Hepatocyte (in vitro differentiated cells): ENCODE results near the gene DYRK1B. TPM values are rescaled to one million over a fixed set of nuclear protein-coding genes. Genes with fewer than 3 reads are reported as not detected.
A peak's percentile ranks its signal among the peaks of the same experiment; 100 is the strongest.

ENCODE experiments used
- DNase-seq: peaks from one replicate; pipeline ENCODE4 v3.0.0-alpha.2; 2016; ENCODE audit warnings: low spot score
- H2AFZ ChIP-seq: fragments of 200-600 bp; sonication (generic); 2 replicates; pipeline ENCODE4 v1.6.0; 2016; ENCODE audit warnings: antibody characterized with exemption, mild to moderate bottlenecking
- H3K27ac ChIP-seq: fragments of 200-600 bp; sonication (generic); 2 replicates; pipeline ENCODE4 v1.5.1; 2016; ENCODE audit warnings: mild to moderate bottlenecking
- H3K27me3 ChIP-seq: fragments of 200-600 bp; sonication (generic); 2 replicates; pipeline ENCODE4 v1.6.1; 2016
- H3K36me3 ChIP-seq: fragments of 200-600 bp; sonication (generic); replicated peaks from 2 replicates; pipeline ENCODE4 v1.5.1; 2016; ENCODE audit warnings: low read depth; ENCODE audit not compliant: insufficient read depth
- H3K4me1 ChIP-seq: fragments of 200-600 bp; sonication (generic); 2 replicates; pipeline ENCODE4 v1.5.1; 2016; ENCODE audit warnings: mild to moderate bottlenecking, moderate library complexity; ENCODE audit not compliant: insufficient read depth
- H3K4me2 ChIP-seq: fragments of 200-600 bp; sonication (generic); 2 replicates; pipeline ENCODE4 v1.6.0; 2016
- H3K4me3 ChIP-seq: fragments of 200-600 bp; sonication (generic); 2 replicates; pipeline ENCODE4 v1.5.1; 2016; ENCODE audit warnings: mild to moderate bottlenecking
- H3K79me2 ChIP-seq: fragments of 200-600 bp; sonication (generic); 2 replicates; pipeline ENCODE4 v1.6.0; 2017; ENCODE audit warnings: mild to moderate bottlenecking
- H3K9me2 ChIP-seq: fragments of 200-600 bp; sonication (generic); replicated peaks from 2 replicates; pipeline ENCODE4 v1.6.0; 2017; ENCODE audit warnings: mild to moderate bottlenecking; ENCODE audit not compliant: insufficient read depth
- H3K9me3 ChIP-seq: fragments of 200-600 bp; sonication (generic); 2 replicates; pipeline ENCODE4 v1.5.1; 2016; ENCODE audit warnings: low read depth, mild to moderate bottlenecking
- H4K20me1 ChIP-seq: fragments of 200-600 bp; sonication (generic); 2 replicates; pipeline ENCODE4 v1.6.0; 2016; ENCODE audit warnings: mild to moderate bottlenecking; ENCODE audit not compliant: insufficient read depth, poor library complexity, severe bottlenecking
- EZH2 ChIP-seq: fragments of 200-600 bp; sonication (generic); IDR thresholded peaks from 2 replicates; pipeline ENCODE4 v1.6.1; 2016; ENCODE audit warnings: antibody characterized with exemption, mild to moderate bottlenecking, borderline replicate concordance
- EZH2phosphoT487 ChIP-seq: fragments of 200-600 bp; sonication (generic); IDR thresholded peaks from one replicate; pipeline ENCODE4 v1.6.1; 2018; ENCODE audit warnings: antibody characterized with exemption, mild to moderate bottlenecking, low read depth, moderate library complexity; ENCODE audit not compliant: unreplicated experiment, severe bottlenecking
- WGBS: methylation state at CpG from one replicate; pipeline ENCODE4 v1.1.6; 2016; ENCODE audit warnings: low lambda C conversion rate; ENCODE audit errors: missing lambda C conversion rate; 5-methylcytosine and 5-hydroxymethylcytosine counted together
- polyA plus RNA-seq: library from polyadenylated mRNA; unstranded; fragments of >200 nt; fragmentation: Nextera tagmentation; extraction: Ambion mirVana; gene quantifications from 2 replicates; pipeline ENCODE4 v1.2.1, GENCODE V29; 2016
- total RNA-seq: library from RNA; depleted of rRNA; stranded (reverse); fragments of >200 nt; gene quantifications from 2 replicates; pipeline ENCODE4 v1.2.3, GENCODE V29; 2014
- TF ChIP-seq, protein P1 (sequence below): fragments of 200-600 bp; sonication (generic); IDR thresholded peaks from 2 replicates; pipeline ENCODE4 v1.5.1; 2016; ENCODE audit warnings: antibody characterized with exemption, mild to moderate bottlenecking; ENCODE audit not compliant: poor library complexity

DYRK1B gene
- total and polyA plus RNA-seq, 2 experiments from 2014 or later: 12.2 to 25.7 TPM

DNA sequence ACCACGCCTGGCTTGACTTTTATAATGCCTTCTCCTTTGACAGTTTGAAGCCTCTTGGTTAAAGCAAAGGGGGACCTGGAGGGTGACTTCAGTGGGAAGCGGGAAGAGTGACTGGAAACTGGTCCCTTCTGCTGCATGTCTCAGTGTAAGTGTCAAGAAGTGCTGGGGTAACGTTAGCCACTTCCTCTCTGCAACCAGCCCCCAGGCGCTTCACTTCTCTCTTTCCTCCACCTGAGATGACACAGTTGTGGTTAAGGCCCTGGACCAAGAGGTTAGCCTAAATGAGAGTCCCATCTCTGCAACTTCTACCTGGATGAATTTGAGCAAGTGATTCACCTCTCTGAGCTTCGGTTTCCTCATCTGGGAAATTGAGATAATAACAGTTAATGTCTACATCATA, 39.0 kb downstream of the DYRK1B start:
- DNase-seq: no peak
- Histone ChIP-seq H3K27me3 (peaks cover 17% of the 10 kb centered on the region), H3K27ac (no peak overlapping the region), H2AFZ (no peak overlapping the region), H3K79me2 (no peaks in the 10 kb centered on the region), H3K4me1 (no peaks in the 10 kb centered on the region), H4K20me1 (no peaks in the 10 kb centered on the region), H3K4me3 (no peak overlapping the region), H3K9me2 (no peaks in the 10 kb centered on the region), H3K36me3 (no peaks in the 10 kb centered on the region), H3K4me2 (no peak overlapping the region), H3K9me3 (no peaks in the 10 kb centered on the region)
- 79% methylated on average over 5 of the region's 5 CpGs for WGBS
- TF ChIP-seq EZH2 (no peak), EZH2phosphoT487 (no peak)
- TF ChIP-seq, protein P1, sequence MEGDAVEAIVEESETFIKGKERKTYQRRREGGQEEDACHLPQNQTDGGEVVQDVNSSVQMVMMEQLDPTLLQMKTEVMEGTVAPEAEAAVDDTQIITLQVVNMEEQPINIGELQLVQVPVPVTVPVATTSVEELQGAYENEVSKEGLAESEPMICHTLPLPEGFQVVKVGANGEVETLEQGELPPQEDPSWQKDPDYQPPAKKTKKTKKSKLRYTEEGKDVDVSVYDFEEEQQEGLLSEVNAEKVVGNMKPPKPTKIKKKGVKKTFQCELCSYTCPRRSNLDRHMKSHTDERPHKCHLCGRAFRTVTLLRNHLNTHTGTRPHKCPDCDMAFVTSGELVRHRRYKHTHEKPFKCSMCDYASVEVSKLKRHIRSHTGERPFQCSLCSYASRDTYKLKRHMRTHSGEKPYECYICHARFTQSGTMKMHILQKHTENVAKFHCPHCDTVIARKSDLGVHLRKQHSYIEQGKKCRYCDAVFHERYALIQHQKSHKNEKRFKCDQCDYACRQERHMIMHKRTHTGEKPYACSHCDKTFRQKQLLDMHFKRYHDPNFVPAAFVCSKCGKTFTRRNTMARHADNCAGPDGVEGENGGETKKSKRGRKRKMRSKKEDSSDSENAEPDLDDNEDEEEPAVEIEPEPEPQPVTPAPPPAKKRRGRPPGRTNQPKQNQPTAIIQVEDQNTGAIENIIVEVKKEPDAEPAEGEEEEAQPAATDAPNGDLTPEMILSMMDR: no peak

DNA sequence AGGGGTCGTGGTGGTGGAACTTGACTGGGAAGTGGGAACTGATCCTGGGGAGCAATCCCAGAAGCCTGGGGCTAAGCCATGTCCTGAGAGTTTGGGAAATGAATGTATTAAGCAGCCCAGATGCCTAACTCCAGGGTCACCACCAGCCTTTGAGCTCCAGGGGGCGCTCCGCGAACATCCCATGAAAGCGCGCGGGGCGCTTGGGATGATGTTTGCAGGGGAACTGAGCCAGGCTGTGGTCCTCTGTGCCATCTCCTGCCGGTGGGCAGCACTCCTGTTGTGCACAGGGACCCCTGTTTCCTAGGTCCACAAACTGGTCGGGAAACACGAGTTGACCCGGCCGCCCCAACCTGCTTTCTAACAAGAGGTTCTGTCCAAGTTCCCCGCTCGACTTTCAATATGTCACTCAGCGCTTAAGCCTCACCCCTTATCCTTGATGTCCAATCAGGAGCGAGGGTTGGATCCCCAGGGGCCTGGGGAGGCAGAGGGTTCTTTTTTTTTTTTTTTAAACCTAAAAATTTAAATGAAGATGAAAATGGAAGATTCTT, 40.9 kb downstream of the DYRK1B start:
- TF ChIP-seq, protein P1: peak; percentile 92
- no peak for TF ChIP-seq EZH2
- Histone ChIP-seq H3K9me2 (no peaks in the 10 kb centered on the region), H3K27ac (no peak overlapping the region), H2AFZ (no peak overlapping the region), H3K79me2 (no peaks in the 10 kb centered on the region), H3K4me1 (no peaks in the 10 kb centered on the region), H3K27me3 (peaks cover 17% of the 10 kb centered on the region), H3K9me3 (no peaks in the 10 kb centered on the region), H3K4me3 (peak overlapping the region; percentile 14), H4K20me1 (no peaks in the 10 kb centered on the region), H3K4me2 (peak overlapping the region; percentile 73), H3K36me3 (no peaks in the 10 kb centered on the region)
- 1% methylated on average over 17 of the region's 17 CpGs for WGBS
- DNase-seq: peak; percentile 87

DNA sequence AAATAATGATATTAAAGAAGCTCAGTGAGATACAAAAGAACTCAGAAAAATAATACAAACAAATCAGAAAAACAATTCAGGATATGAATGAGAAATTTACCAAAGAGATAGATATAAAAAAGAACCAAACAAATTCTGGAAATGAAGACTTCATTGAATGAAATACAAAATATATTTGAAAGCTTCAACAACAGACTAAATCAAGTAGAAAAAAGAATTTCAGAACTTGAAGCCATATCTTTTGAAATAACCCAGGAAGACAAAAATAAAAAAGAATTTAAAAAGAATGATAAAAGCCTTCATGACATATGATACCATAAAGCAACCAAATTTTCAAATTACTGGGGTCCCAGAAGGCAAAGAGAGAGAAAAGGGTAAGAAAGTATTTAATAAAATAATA, 45.7 kb downstream of the DYRK1B start:
- Histone ChIP-seq H3K27ac (no peak overlapping the region), H3K27me3 (no peaks in the 10 kb centered on the region), H3K4me3 (no peak overlapping the region), H3K4me1 (no peaks in the 10 kb centered on the region), H3K36me3 (no peaks in the 10 kb centered on the region), H4K20me1 (no peaks in the 10 kb centered on the region), H3K4me2 (no peak overlapping the region), H3K9me2 (no peaks in the 10 kb centered on the region), H3K79me2 (no peaks in the 10 kb centered on the region), H3K9me3 (no peaks in the 10 kb centered on the region), H2AFZ (no peak overlapping the region)
- no peak for DNase-seq
- no peak for TF ChIP-seq EZH2
- TF ChIP-seq, protein P1: no peak
- no peak for TF ChIP-seq EZH2phosphoT487

DNA sequence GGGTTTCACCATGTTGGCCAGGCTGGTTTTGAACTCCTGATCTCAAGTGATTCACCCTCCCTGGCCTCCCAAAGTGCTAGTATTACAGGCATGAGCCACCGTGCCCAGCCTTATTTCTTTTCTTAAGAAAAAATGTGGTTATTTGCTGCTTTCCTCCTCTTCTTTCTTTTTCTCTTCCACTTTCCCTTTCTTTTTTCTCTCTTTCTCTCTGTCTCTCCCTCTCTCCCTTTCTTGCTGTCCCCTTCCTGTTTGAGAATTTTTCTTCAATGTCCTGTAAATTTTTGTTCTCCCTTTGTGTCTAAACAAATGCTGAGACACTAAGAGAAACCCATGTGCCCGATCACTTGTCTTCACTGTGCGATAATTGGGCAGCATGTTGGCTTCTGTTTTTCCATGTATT, 53.1 kb downstream of the DYRK1B start:
- Histone ChIP-seq H3K9me3 (no peaks in the 10 kb centered on the region), H3K4me1 (no peaks in the 10 kb centered on the region), H3K79me2 (no peaks in the 10 kb centered on the region), H3K36me3 (no peaks in the 10 kb centered on the region), H2AFZ (no peak overlapping the region), H3K4me2 (no peak overlapping the region), H3K27ac (no peak overlapping the region), H4K20me1 (no peaks in the 10 kb centered on the region), H3K27me3 (no peaks in the 10 kb centered on the region), H3K9me2 (no peaks in the 10 kb centered on the region), H3K4me3 (no peak overlapping the region)
- no peak for TF ChIP-seq EZH2
- no peak for TF ChIP-seq EZH2phosphoT487
- TF ChIP-seq, protein P1: no peak
- WGBS: 92% methylated on average over 3 of the region's 3 CpGs
- no peak for DNase-seq
